Transverse colon (tissue), 4 donors: ENCODE results near the gene CCT8.
A peak's percentile ranks its signal among the peaks of the same experiment; 100 is the strongest.
"Not testable (repeated sequence)": the region's sequence is repeated elsewhere in the genome, so short reads cannot be mapped to it uniquely, and the experiment has no call there.

Experiments used
- CTCF ChIP-seq, 5 experiments: fragments of 200-600 bp in 3 of 5; fragments of 450-650 bp in 2 of 5; sonication (generic) in 3 of 5; IDR thresholded peaks; 1 replicate in 2 of 5; 2 replicates in 3 of 5; pipeline ENCODE4 v1.5.1; 2016 to 2017; ENCODE audit warnings: antibody characterized with exemption in 5 of 5, inconsistent platforms in 3 of 5, mild to moderate bottlenecking in 2 of 5, moderate library complexity in 1 of 5
- EP300 ChIP-seq: sonication (generic); formaldehyde crosslinking; IDR thresholded peaks from one replicate; pipeline ENCODE4 v1.6.1; 2017; ENCODE audit warnings: antibody characterized with exemption, low read depth
- POLR2A ChIP-seq: fragments of 450-650 bp; IDR thresholded peaks from one replicate; pipeline ENCODE4 v1.6.1; 2016; ENCODE audit warnings: antibody characterized with exemption, mild to moderate bottlenecking, moderate library complexity
- POLR2AphosphoS5 ChIP-seq, 3 donors: sonication (generic); formaldehyde crosslinking; IDR thresholded peaks; one replicate each; pipeline ENCODE4 v1.6.1; 2016; ENCODE audit warnings: antibody characterized with exemption in 3 of 3

GRCh38 chr21:29076731-29077640 is 3.5 kb upstream of the CCT8 start:
- not testable (repeated sequence) for TF ChIP-seq CTCF (IDR thresholded peaks at IDR 0.05); EP300
- peak in 2 of 3 donors; percentile 34 to 55 for TF ChIP-seq POLR2AphosphoS5 (IDR thresholded peaks at IDR 0.05)
- TF ChIP-seq POLR2A = peak; percentile 50
